Limb (tissue), 2 donors: ENCODE data around the gene TMEM30B.

Experiments
- DNase-seq, 2 donors: peaks; one replicate each; pipeline ENCODE4 v3.0.0-alpha.2; 2016; ENCODE audit errors: extremely low spot score in 2 of 2

TMEM30B gene

GRCh38 chr14:61300209-61300608 is 19.1 kb upstream of the TMEM30B start:
- no peak for DNase-seq

GRCh38 chr14:61298824-61299223 is 17.7 kb upstream of the TMEM30B start:
- DNase-seq = no peak

- DNase-seq = no peak
These were observed 16.4 kb upstream of the TMEM30B start for GRCh38 chr14:61297581-61297980.

GRCh38 chr14:61296719-61297502 is 15.8 kb upstream of the TMEM30B start:
- peak in 1 of 2 donors; percentile 59 for DNase-seq

GRCh38 chr14:61296151-61296550 is 15.0 kb upstream of the TMEM30B start:
- DNase-seq = no peak

- no peak for DNase-seq
These were observed 9.6 kb upstream of the TMEM30B start for GRCh38 chr14:61290701-61291100.

- DNase-seq = no peak
These were observed 7.6 kb upstream of the TMEM30B start for GRCh38 chr14:61288720-61289119.

GRCh38 chr14:61288228-61288627 is 7.1 kb upstream of the TMEM30B start:
- DNase-seq = no peak

GRCh38 chr14:61287196-61287595 is 6.1 kb upstream of the TMEM30B start:
- no peak for DNase-seq

- no peak for DNase-seq
These were observed 4.2 kb upstream of the TMEM30B start for GRCh38 chr14:61285364-61285763.

GRCh38 chr14:61284001-61284400 is 2.9 kb upstream of the TMEM30B start:
- no peak for DNase-seq

GRCh38 chr14:61282746-61283145 is 1.6 kb upstream of the TMEM30B start:
- no peak for DNase-seq

GRCh38 chr14:61281948-61282275 is 774 bp upstream of the TMEM30B start:
- no peak for DNase-seq

- DNase-seq = peak in 1 of 2 donors; percentile 79
These were observed 482 bp downstream of the TMEM30B start for GRCh38 chr14:61280526-61281185.

GRCh38 chr14:61280092-61280525 is 1.0 kb downstream of the TMEM30B start:
- DNase-seq = no peak

- no peak for DNase-seq
These were observed 2.1 kb downstream of the TMEM30B start for GRCh38 chr14:61279082-61279481.

GRCh38 chr14:61277784-61278183 is 3.4 kb downstream of the TMEM30B start:
- no peak for DNase-seq

- no peak for DNase-seq
These were observed 3.9 kb downstream of the TMEM30B start for GRCh38 chr14:61277232-61277631.

GRCh38 chr14:61271552-61271951 is 9.6 kb downstream of the TMEM30B start:
- no peak for DNase-seq

- DNase-seq = no peak
These were observed 10.4 kb downstream of the TMEM30B start for GRCh38 chr14:61270714-61271113.

GRCh38 chr14:61269321-61270083 is 11.6 kb downstream of the TMEM30B start:
- peak; percentile 79 to 80 for DNase-seq

GRCh38 chr14:61268812-61269211 is 12.3 kb downstream of the TMEM30B start:
- peak in 1 of 2 donors; percentile 46 for DNase-seq
